ENCODE measurements around the gene TMEM200A. TPM values are rescaled to one million over a fixed set of nuclear protein-coding genes. Genes with fewer than 3 reads are reported as not detected.

Gene TMEM200A
- total RNA-seq, 3 donors from 2014 or later: 4.6 to 6.6 (median 4.8) TPM

- Histone ChIP-seq H3K4me3 (no peak overlapping the region), H3K4me1 (no peaks in the 10 kb centered on the region), H3K27ac (no peak overlapping the region), H3K36me3 (no peaks in the 10 kb centered on the region), H3K27me3 (no peaks in the 10 kb centered on the region), H3K9me3 (no peaks in the 10 kb centered on the region)
- no peak for DNase-seq (ENCODE audit: low spot score in 2 of 2)
- intact Hi-C loops (cut with DNase I; ENCODE audit: low total_unique reads): no loop called here
- no peak for TF ChIP-seq POLR2AphosphoS5 (IDR thresholded peaks at IDR 0.05)
- TF ChIP-seq POLR2A (IDR thresholded peaks at IDR 0.05): no peak
- TF ChIP-seq CTCF (IDR thresholded peaks at IDR 0.05): no peak
Observed at GRCh38 chr6:130369831-130370230, 4.0 kb downstream of the TMEM200A start.

GRCh38 chr6:130371921-130372420 is 6.2 kb downstream of the TMEM200A start:
- no peak for DNase-seq (ENCODE audit: low spot score in 2 of 2)
- Histone ChIP-seq H3K4me3 (no peak overlapping the region), H3K9me3 (no peaks in the 10 kb centered on the region), H3K4me1 (no peaks in the 10 kb centered on the region), H3K27me3 (no peaks in the 10 kb centered on the region), H3K27ac (no peak overlapping the region), H3K36me3 (no peaks in the 10 kb centered on the region)
- TF ChIP-seq POLR2A (IDR thresholded peaks at IDR 0.05) (no peak), POLR2AphosphoS5 (IDR thresholded peaks at IDR 0.05) (no peak), CTCF (IDR thresholded peaks at IDR 0.05) (no peak)
- intact Hi-C loops (cut with DNase I; ENCODE audit: low total_unique reads): no loop called here

GRCh38 chr6:130372786-130373185 is 7.0 kb downstream of the TMEM200A start:
- intact Hi-C loops (cut with DNase I; ENCODE audit: low total_unique reads): no loop called here
- TF ChIP-seq CTCF (IDR thresholded peaks at IDR 0.05): no peak
- no peak for TF ChIP-seq POLR2AphosphoS5 (IDR thresholded peaks at IDR 0.05)
- TF ChIP-seq POLR2A (IDR thresholded peaks at IDR 0.05): no peak
- H3K27ac ChIP-seq: no peak overlapping the region
- H3K4me1 ChIP-seq: no peaks in the 10 kb centered on the region
- H3K9me3 ChIP-seq: no peaks in the 10 kb centered on the region
- H3K36me3 ChIP-seq: no peaks in the 10 kb centered on the region
- no peaks in the 10 kb centered on the region for H3K27me3 ChIP-seq
- no peak overlapping the region for H3K4me3 ChIP-seq
- DNase-seq (ENCODE audit: low spot score in 2 of 2): no peak

GRCh38 chr6:130373992-130374391 is 8.2 kb downstream of the TMEM200A start:
- H3K4me1 ChIP-seq: no peaks in the 10 kb centered on the region
- TF ChIP-seq POLR2AphosphoS5 (IDR thresholded peaks at IDR 0.05) (no peak), CTCF (IDR thresholded peaks at IDR 0.05) (no peak), POLR2A (IDR thresholded peaks at IDR 0.05) (no peak)
- H3K36me3 ChIP-seq: no peaks in the 10 kb centered on the region
- H3K9me3 ChIP-seq: no peaks in the 10 kb centered on the region
- no peak overlapping the region for H3K27ac ChIP-seq
- no peak overlapping the region for H3K4me3 ChIP-seq
- no peak for DNase-seq (ENCODE audit: low spot score in 2 of 2)
- H3K27me3 ChIP-seq: no peaks in the 10 kb centered on the region
- intact Hi-C loops (cut with DNase I; ENCODE audit: low total_unique reads): no loop called here

GRCh38 chr6:130376936-130377335 is 11.1 kb downstream of the TMEM200A start:
- H3K9me3 ChIP-seq: no peaks in the 10 kb centered on the region
- H3K36me3 ChIP-seq: no peaks in the 10 kb centered on the region
- no peak overlapping the region for H3K4me3 ChIP-seq
- intact Hi-C loops (cut with DNase I; ENCODE audit: low total_unique reads): no loop called here
- DNase-seq (ENCODE audit: low spot score in 2 of 2): no peak
- H3K27me3 ChIP-seq: no peaks in the 10 kb centered on the region
- H3K4me1 ChIP-seq: no peaks in the 10 kb centered on the region
- H3K27ac ChIP-seq: no peak overlapping the region
- TF ChIP-seq POLR2A (IDR thresholded peaks at IDR 0.05) (no peak), POLR2AphosphoS5 (IDR thresholded peaks at IDR 0.05) (no peak), CTCF (IDR thresholded peaks at IDR 0.05) (no peak)
